Epithelial cell of proximal tubule (primary cell): ENCODE data around the gene SYT8. TPM values are rescaled to one million over a fixed set of nuclear protein-coding genes. Genes with fewer than 3 reads are reported as not detected.

Experiments used
- DNase-seq: peaks from one replicate; pipeline ENCODE4 v3.0.0-alpha.2; 2011; ENCODE audit warnings: low read depth
- H3K4me3 ChIP-seq: 2 replicates; pipeline ENCODE4 v1.5.1; 2011; ENCODE audit warnings: low read depth, mild to moderate bottlenecking, low read length
- CTCF ChIP-seq: conservative IDR thresholded peaks from 2 replicates; pipeline ENCODE4 v1.5.1; 2012; ENCODE audit warnings: low read depth, mild to moderate bottlenecking, low read length
- total RNA-seq: library from RNA; depleted of rRNA; stranded (reverse); fragments of >200 nt; gene quantifications from 2 replicates; pipeline ENCODE4 v1.2.3, GENCODE V29; 2015

Gene SYT8
- total RNA-seq, 1 donor from 2014 or later, result 0.81 TPM

- DNase-seq, result no peak
- no peak for TF ChIP-seq CTCF
- H3K4me3 ChIP-seq, result no peak overlapping the region
Measured at GRCh38 chr11:1834062-1834610, 654 bp upstream of the SYT8 start.

- H3K4me3 ChIP-seq, result no peak overlapping the region
- no peak for DNase-seq
- TF ChIP-seq CTCF, result no peak
Measured at GRCh38 chr11:1835671-1836010, 851 bp downstream of the SYT8 start.

GRCh38 chr11:1836011-1836945, 1.5 kb downstream of the SYT8 start:
- no peak overlapping the region for H3K4me3 ChIP-seq
- no peak for DNase-seq
- no peak for TF ChIP-seq CTCF

GRCh38 chr11:1837171-1838076, 2.6 kb downstream of the SYT8 start:
- no peak for DNase-seq
- no peak overlapping the region for H3K4me3 ChIP-seq
- TF ChIP-seq CTCF, result peak; percentile 81

GRCh38 chr11:1838077-1838425, 3.3 kb downstream of the SYT8 start:
- no peak for DNase-seq
- TF ChIP-seq CTCF, result no peak
- H3K4me3 ChIP-seq, result no peak overlapping the region

GRCh38 chr11:1838426-1839144, 3.8 kb downstream of the SYT8 start, which contains the start of gene TNNI2:
Gene TNNI2, plus strand, starts transcription at chr11:1838981. Its CDS starts 716 bp downstream, at chr11:1839697.
- DNase-seq, result no peak
- no peak for TF ChIP-seq CTCF
- H3K4me3 ChIP-seq, result no peak within 1 kb of the TSS
